Skeletal muscle cell (primary cell): ENCODE results near the gene WDR19.
"Not testable (repeated sequence)": the region's sequence is repeated elsewhere in the genome, so short reads cannot be mapped to it uniquely, and the experiment has no call there.

Experiments used
- DNase-seq: peaks from one replicate; pipeline ENCODE4 v3.0.0-alpha.2; 2010; ENCODE audit warnings: low read depth
- H3K4me3 ChIP-seq: 2 replicates; pipeline ENCODE4 v1.5.1; 2011; ENCODE audit warnings: low read depth, mild to moderate bottlenecking, control low read depth, low read length, moderate library complexity

Gene WDR19

GRCh38 chr4:39286263-39286662 is 103.9 kb downstream of the WDR19 start:
- no peak overlapping the region for H3K4me3 ChIP-seq
- no peak for DNase-seq

- DNase-seq: no peak
- H3K4me3 ChIP-seq: no peak overlapping the region
Observed at GRCh38 chr4:39287223-39287622, 104.9 kb downstream of the WDR19 start.

GRCh38 chr4:39291686-39292085 is 109.4 kb downstream of the WDR19 start:
- DNase-seq: no peak
- no peak overlapping the region for H3K4me3 ChIP-seq

GRCh38 chr4:39292433-39292832 is 110.1 kb downstream of the WDR19 start:
- not testable (repeated sequence) for H3K4me3 ChIP-seq, DNase-seq

- no peak overlapping the region for H3K4me3 ChIP-seq
- no peak for DNase-seq
Observed at GRCh38 chr4:39295784-39296183, 113.5 kb downstream of the WDR19 start.

GRCh38 chr4:39302901-39303300 is 120.6 kb downstream of the WDR19 start:
- DNase-seq: no peak

GRCh38 chr4:39303871-39304270 is 121.5 kb downstream of the WDR19 start:
- H3K4me3 ChIP-seq: no peak overlapping the region
- DNase-seq: no peak

More at GRCh38 chr4:39302901-39303300, 120.6 kb downstream of the WDR19 start:
- no peak overlapping the region for H3K4me3 ChIP-seq

- no peak overlapping the region for H3K4me3 ChIP-seq
- no peak for DNase-seq
Observed at GRCh38 chr4:39304651-39305050, 122.3 kb downstream of the WDR19 start.

- DNase-seq: no peak
- no peak overlapping the region for H3K4me3 ChIP-seq
Observed at GRCh38 chr4:39305912-39306677, 123.8 kb downstream of the WDR19 start.

GRCh38 chr4:39308611-39309010 is 126.3 kb downstream of the WDR19 start:
- no peak for DNase-seq
- no peak overlapping the region for H3K4me3 ChIP-seq

GRCh38 chr4:39312816-39313215 is 130.5 kb downstream of the WDR19 start:
- DNase-seq: no peak

GRCh38 chr4:39319676-39320075 is 137.3 kb downstream of the WDR19 start:
- H3K4me3 ChIP-seq: no peak overlapping the region
- peak; percentile 62 for DNase-seq

More at GRCh38 chr4:39312816-39313215, 130.5 kb downstream of the WDR19 start:
- H3K4me3 ChIP-seq: no peak overlapping the region

GRCh38 chr4:39320381-39321115 is 138.2 kb downstream of the WDR19 start:
- no peak overlapping the region for H3K4me3 ChIP-seq
- DNase-seq: no peak

- H3K4me3 ChIP-seq: no peak overlapping the region
- DNase-seq: no peak
Observed at GRCh38 chr4:39323821-39324220, 141.5 kb downstream of the WDR19 start.

GRCh38 chr4:39324446-39324845 is 142.1 kb downstream of the WDR19 start:
- no peak overlapping the region for H3K4me3 ChIP-seq
- DNase-seq: no peak

- DNase-seq: no peak
- no peak overlapping the region for H3K4me3 ChIP-seq
Observed at GRCh38 chr4:39324897-39325613, 142.7 kb downstream of the WDR19 start.

GRCh38 chr4:39326468-39326977 is 144.2 kb downstream of the WDR19 start:
- no peak for DNase-seq
- no peak overlapping the region for H3K4me3 ChIP-seq

GRCh38 chr4:39330353-39330752 is 148.0 kb downstream of the WDR19 start:
- DNase-seq: no peak
- H3K4me3 ChIP-seq: no peak overlapping the region

- no peak for DNase-seq
- H3K4me3 ChIP-seq: no peak overlapping the region
Observed at GRCh38 chr4:39331191-39331590, 148.9 kb downstream of the WDR19 start.
